Measurements from ENCODE around the gene TCFL5.

TCFL5 gene

GRCh38 chr20:62820962-62821725, 40.5 kb downstream of the TCFL5 start:
- no peak for DNase-seq

GRCh38 chr20:62820208-62820961, 41.2 kb downstream of the TCFL5 start:
- DNase-seq: no peak

GRCh38 chr20:62819494-62820174, 42.0 kb downstream of the TCFL5 start:
- no peak for DNase-seq

GRCh38 chr20:62818592-62819493, 42.8 kb downstream of the TCFL5 start:
- no peak for DNase-seq

- no peak for DNase-seq
These were observed 43.5 kb downstream of the TCFL5 start for GRCh38 chr20:62817975-62818591.

- no peak for DNase-seq
These were observed 44.4 kb downstream of the TCFL5 start, which contains the start of gene COL9A3 for GRCh38 chr20:62816884-62817873. COL9A3 (plus strand) TSS chr20:62817050; CDS start chr20:62817065, 15 bp downstream.

- DNase-seq: no peak
These were observed 45.4 kb downstream of the TCFL5 start for GRCh38 chr20:62816031-62816883.

GRCh38 chr20:62815066-62815991, 46.3 kb downstream of the TCFL5 start:
- no peak for DNase-seq

- DNase-seq: no peak
These were observed 46.9 kb downstream of the TCFL5 start for GRCh38 chr20:62814709-62815065.

- no peak for DNase-seq
These were observed 47.4 kb downstream of the TCFL5 start for GRCh38 chr20:62814060-62814708.

GRCh38 chr20:62813588-62813987, 48.0 kb downstream of the TCFL5 start:
- DNase-seq: no peak

GRCh38 chr20:62812907-62813200, 48.8 kb downstream of the TCFL5 start:
- no peak for DNase-seq

- no peak for DNase-seq
These were observed 49.3 kb downstream of the TCFL5 start for GRCh38 chr20:62812181-62812906.

GRCh38 chr20:62811720-62812119, 49.9 kb downstream of the TCFL5 start:
- no peak for DNase-seq

- no peak for DNase-seq
These were observed 50.3 kb downstream of the TCFL5 start for GRCh38 chr20:62811320-62811719.

- DNase-seq: no peak
These were observed 51.8 kb downstream of the TCFL5 start for GRCh38 chr20:62809530-62810428.
